SK-N-SH (cell line): ENCODE measurements around the gene ZPLD1. TPM values are rescaled to one million over a fixed set of nuclear protein-coding genes. Genes with fewer than 3 reads are reported as not detected.

Source experiments
- CTCF ChIA-PET: fragments of 300-600, 350-600 bp; formaldehyde crosslinking; extraction: SDS; loops from one replicate; lab custom pipeline; 2021; lab: Yijun Ruan, JAX
- POLR2A ChIA-PET: fragments of 350-600 bp; sonication (Branson Sonifier 250); formaldehyde crosslinking; extraction: SDS; loops from one replicate; lab custom pipeline; 2020; ENCODE audit warnings: antibody characterized with exemption, inconsistent platforms; lab: Yijun Ruan, JAX
- DNase-seq: peaks from one replicate; pipeline ENCODE4 v3.0.0; 2012
- H2AFZ ChIP-seq: fragments of 200-600 bp; sonication (generic); 2 replicates; pipeline ENCODE4 v1.8.1; 2016; ENCODE audit warnings: antibody characterized with exemption, mild to moderate bottlenecking, low read depth
- H3F3A ChIP-seq: fragments of 200-600 bp; sonication (generic); replicated peaks from 2 replicates; pipeline ENCODE3; 2016; ENCODE audit warnings: antibody characterized with exemption, mild to moderate bottlenecking; ENCODE audit not compliant: insufficient read depth
- H3K27ac ChIP-seq, 2 experiments: fragments of 200-500 bp in 1 of 2; fragments of 200-600 bp in 1 of 2; sonication (Bioruptor generic) in 1 of 2; sonication (generic), shearing (Covaris generic) in 1 of 2; 2 replicates each; pipeline versions ENCODE4 v1.5.1 to v1.6.1; 2014 to 2016; ENCODE audit warnings: low read depth in 2 of 2, inconsistent platforms in 1 of 2, low read length in 1 of 2, mild to moderate bottlenecking in 1 of 2, mixed read lengths in 1 of 2
- H3K27me3 ChIP-seq: fragments of 200-600 bp; sonication (generic), shearing (Covaris generic); 2 replicates; pipeline ENCODE4 v1.6.1; 2016; ENCODE audit warnings: mixed run types; ENCODE audit not compliant: insufficient read depth
- H3K36me3 ChIP-seq, 2 experiments: fragments of 200-500 bp in 1 of 2; fragments of 200-600 bp in 1 of 2; sonication (Bioruptor generic) in 1 of 2; sonication (generic) in 1 of 2; replicated peaks in 1 of 2; 2 replicates each; pipeline versions ENCODE3 to v1.5.1; 2014 to 2016; ENCODE audit warnings: low read length in 1 of 2, mild to moderate bottlenecking in 1 of 2; ENCODE audit not compliant: insufficient read depth in 2 of 2, control insufficient read depth in 1 of 2
- H3K4me1 ChIP-seq, 2 experiments: fragments of 200-500 bp in 1 of 2; fragments of 200-600 bp in 1 of 2; sonication (Bioruptor generic) in 1 of 2; sonication (generic), shearing (Covaris generic) in 1 of 2; 2 replicates each; pipeline versions ENCODE4 v1.5.1 to v1.6.1; 2014 to 2016; ENCODE audit warnings: low read depth in 1 of 2, low read length in 1 of 2, mixed run types in 1 of 2; ENCODE audit not compliant: insufficient read depth in 2 of 2, control insufficient read depth in 1 of 2
- H3K4me2 ChIP-seq: fragments of 200-600 bp; sonication (generic), shearing (Covaris generic); 2 replicates; pipeline ENCODE4 v1.6.1; 2017; ENCODE audit warnings: mixed run types
- H3K4me3 ChIP-seq, 2 experiments: fragments of 200-500 bp in 1 of 2; fragments of 200-600 bp in 1 of 2; sonication (Bioruptor generic) in 1 of 2; sonication (generic), shearing (Covaris generic) in 1 of 2; 2 replicates each; pipeline versions ENCODE4 v1.5.1 to v1.8.1; 2014 to 2016; ENCODE audit warnings: low read depth in 2 of 2, inconsistent platforms in 1 of 2, low read length in 1 of 2, mild to moderate bottlenecking in 1 of 2, mixed read lengths in 1 of 2, moderate library complexity in 1 of 2
- H3K79me2 ChIP-seq: fragments of 200-600 bp; sonication (generic); 2 replicates; pipeline ENCODE4 v1.8.1; 2017; ENCODE audit warnings: mild to moderate bottlenecking; ENCODE audit not compliant: insufficient read depth
- H3K9ac ChIP-seq: fragments of 200-600 bp; sonication (generic); 2 replicates; pipeline ENCODE4 v1.6.1; 2017; ENCODE audit warnings: mixed run types
- H3K9me2 ChIP-seq: fragments of 200-600 bp; sonication (generic); 2 replicates; pipeline ENCODE4 v1.6.1; 2017; ENCODE audit warnings: mixed run types
- H3K9me3 ChIP-seq: fragments of 200-600 bp; sonication (generic); 2 replicates; pipeline ENCODE4 v1.6.1; 2017; ENCODE audit warnings: mixed run types, mild to moderate bottlenecking, moderate library complexity
- H4K20me1 ChIP-seq: fragments of 200-600 bp; sonication (generic); 2 replicates; pipeline ENCODE4 v1.6.1; 2017; ENCODE audit warnings: mild to moderate bottlenecking, mixed run types; ENCODE audit not compliant: insufficient read depth
- CHD2 ChIP-seq: fragments of 150-350 bp; IDR thresholded peaks from 2 replicates; pipeline ENCODE4 v1.6.1; 2018; ENCODE audit warnings: low read length; ENCODE audit not compliant: partially characterized antibody
- EP300 ChIP-seq, 2 experiments: IDR thresholded peaks; 2 replicates each; pipeline versions ENCODE4 v1.4.0 to v1.6.1; 2012; ENCODE audit warnings: borderline replicate concordance in 1 of 2, low read depth in 1 of 2, low read length in 1 of 2
- FOSL2 ChIP-seq: IDR thresholded peaks from 2 replicates; pipeline ENCODE4 v1.4.0; 2012; ENCODE audit warnings: low read depth, mild to moderate bottlenecking, moderate library complexity, borderline replicate concordance
- FOXJ3 ChIP-seq: sonication (generic); formaldehyde crosslinking; IDR thresholded peaks from 2 replicates; pipeline ENCODE4 v1.5.1; 2020; ENCODE audit warnings: mild to moderate bottlenecking, missing genetic modification reagents
- GATA2 ChIP-seq: sonication (generic); formaldehyde crosslinking; IDR thresholded peaks from 2 replicates; pipeline ENCODE4 v1.5.0; 2020; ENCODE audit warnings: mild to moderate bottlenecking, missing genetic modification reagents
- JUND ChIP-seq: IDR thresholded peaks from 2 replicates; pipeline ENCODE4 v1.4.0; 2012
- MEF2A ChIP-seq: IDR thresholded peaks from 2 replicates; pipeline ENCODE4 v1.4.0; 2012; ENCODE audit warnings: low read depth, borderline replicate concordance
- NFIC ChIP-seq: IDR thresholded peaks from 2 replicates; pipeline ENCODE4 v1.4.0; 2012; ENCODE audit warnings: borderline replicate concordance
- NRF1 ChIP-seq: IDR thresholded peaks from 2 replicates; pipeline ENCODE4 v1.6.1; 2012; ENCODE audit warnings: low read depth, mild to moderate bottlenecking, low read length
- SMC3 ChIP-seq: IDR thresholded peaks from 2 replicates; pipeline ENCODE4 v1.6.1; 2012; ENCODE audit warnings: low read depth, low read length, improper control_type of control experiment
- TEAD4 ChIP-seq: IDR thresholded peaks from 2 replicates; pipeline ENCODE4 v1.4.0; 2012; ENCODE audit warnings: mild to moderate bottlenecking, borderline replicate concordance; ENCODE audit not compliant: insufficient read depth
- YY1 ChIP-seq: IDR thresholded peaks from 2 replicates; pipeline ENCODE4 v1.4.0; 2012; ENCODE audit warnings: low read depth, mild to moderate bottlenecking
- WGBS: methylation state at CpG from one replicate; pipeline ENCODE4 v1.1.6; 2017; ENCODE audit warnings: low lambda C conversion rate; 5-methylcytosine and 5-hydroxymethylcytosine counted together
- polyA plus RNA-seq, 3 experiments: library from polyadenylated mRNA; depleted of rRNA; stranded (reverse); fragments of >200 nt; gene quantifications; 2 replicates each; pipeline ENCODE4 v1.2.3, GENCODE V29; 2012
- TF ChIP-seq, protein P1 (sequence below): IDR thresholded peaks from 2 replicates; pipeline ENCODE4 v1.6.1; 2012; ENCODE audit warnings: mild to moderate bottlenecking, low read depth, low read length, moderate library complexity
- TF ChIP-seq, protein P2 (sequence below): IDR thresholded peaks from 2 replicates; pipeline ENCODE4 v1.4.0; 2012; ENCODE audit warnings: low read depth, borderline replicate concordance

The ZPLD1 gene
- polyA plus RNA-seq, 1 of the 3 experiments (the other 2 are of a cell fraction) = not detected

DNA sequence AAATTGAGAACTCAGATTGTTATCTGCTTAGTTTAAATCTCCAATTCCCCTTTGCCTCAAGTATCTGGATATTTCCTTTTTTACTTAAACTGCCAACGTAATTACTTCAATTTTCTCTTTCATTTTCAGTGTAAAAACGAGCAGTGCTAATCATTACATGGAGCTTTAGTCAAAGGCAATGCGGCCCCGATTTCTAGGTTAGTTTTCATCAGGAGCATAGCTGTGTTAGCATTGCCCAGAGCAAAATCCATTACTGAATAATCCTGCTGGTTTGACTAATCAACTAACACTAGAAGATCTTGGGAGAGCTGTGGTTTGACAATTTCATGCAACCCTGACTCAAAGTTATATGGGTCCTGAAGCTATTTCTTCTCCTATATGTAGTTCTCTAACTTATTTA is 46.2 kb downstream of the ZPLD1 start:
- no peaks in the 10 kb centered on the region for H3F3A ChIP-seq
- no peaks in the 10 kb centered on the region for H3K36me3 ChIP-seq
- no peaks in the 10 kb centered on the region for H4K20me1 ChIP-seq
- H3K9me3 ChIP-seq = no peaks in the 10 kb centered on the region
- DNase-seq = no peak
- no peak overlapping the region for H3K9ac ChIP-seq
- H3K27ac ChIP-seq = no peak overlapping the region
- no peaks in the 10 kb centered on the region for H3K9me2 ChIP-seq
- H3K4me2 ChIP-seq = no peak overlapping the region
- H3K4me1 ChIP-seq = no peaks in the 10 kb centered on the region; a peak in 1 of 4 replicates
- no peaks in the 10 kb centered on the region for H3K79me2 ChIP-seq
- no peak overlapping the region for H2AFZ ChIP-seq
- TF ChIP-seq MEF2A (no peak), NFIC (no peak), SMC3 (no peak), GATA2 (CRISPR knock-in tag) (no peak), EP300 (IDR thresholded peaks at IDR 0.05; ENCODE audit: borderline replicate concordance in 1 of 2, low read depth in 1 of 2, low read length in 1 of 2) (no peak), YY1 (no peak), FOXJ3 (CRISPR knock-in tag) (no peak), TEAD4 (no peak)
- TF ChIP-seq, protein P1, sequence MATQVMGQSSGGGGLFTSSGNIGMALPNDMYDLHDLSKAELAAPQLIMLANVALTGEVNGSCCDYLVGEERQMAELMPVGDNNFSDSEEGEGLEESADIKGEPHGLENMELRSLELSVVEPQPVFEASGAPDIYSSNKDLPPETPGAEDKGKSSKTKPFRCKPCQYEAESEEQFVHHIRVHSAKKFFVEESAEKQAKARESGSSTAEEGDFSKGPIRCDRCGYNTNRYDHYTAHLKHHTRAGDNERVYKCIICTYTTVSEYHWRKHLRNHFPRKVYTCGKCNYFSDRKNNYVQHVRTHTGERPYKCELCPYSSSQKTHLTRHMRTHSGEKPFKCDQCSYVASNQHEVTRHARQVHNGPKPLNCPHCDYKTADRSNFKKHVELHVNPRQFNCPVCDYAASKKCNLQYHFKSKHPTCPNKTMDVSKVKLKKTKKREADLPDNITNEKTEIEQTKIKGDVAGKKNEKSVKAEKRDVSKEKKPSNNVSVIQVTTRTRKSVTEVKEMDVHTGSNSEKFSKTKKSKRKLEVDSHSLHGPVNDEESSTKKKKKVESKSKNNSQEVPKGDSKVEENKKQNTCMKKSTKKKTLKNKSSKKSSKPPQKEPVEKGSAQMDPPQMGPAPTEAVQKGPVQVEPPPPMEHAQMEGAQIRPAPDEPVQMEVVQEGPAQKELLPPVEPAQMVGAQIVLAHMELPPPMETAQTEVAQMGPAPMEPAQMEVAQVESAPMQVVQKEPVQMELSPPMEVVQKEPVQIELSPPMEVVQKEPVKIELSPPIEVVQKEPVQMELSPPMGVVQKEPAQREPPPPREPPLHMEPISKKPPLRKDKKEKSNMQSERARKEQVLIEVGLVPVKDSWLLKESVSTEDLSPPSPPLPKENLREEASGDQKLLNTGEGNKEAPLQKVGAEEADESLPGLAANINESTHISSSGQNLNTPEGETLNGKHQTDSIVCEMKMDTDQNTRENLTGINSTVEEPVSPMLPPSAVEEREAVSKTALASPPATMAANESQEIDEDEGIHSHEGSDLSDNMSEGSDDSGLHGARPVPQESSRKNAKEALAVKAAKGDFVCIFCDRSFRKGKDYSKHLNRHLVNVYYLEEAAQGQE = no peak
- 47% methylated on average over 4 of the region's 4 CpGs for WGBS
- ChIA-PET POLR2A (no interaction called here), CTCF (interaction anchor here (1.4 kb wide), 2 partner anchors 55 to 252 kb away, joined by 3 to 6 read pairs; no protein-coding TSS in a partner anchor)
- H3K4me3 ChIP-seq = no peak overlapping the region
- H3K27me3 ChIP-seq = no peaks in the 10 kb centered on the region

DNA sequence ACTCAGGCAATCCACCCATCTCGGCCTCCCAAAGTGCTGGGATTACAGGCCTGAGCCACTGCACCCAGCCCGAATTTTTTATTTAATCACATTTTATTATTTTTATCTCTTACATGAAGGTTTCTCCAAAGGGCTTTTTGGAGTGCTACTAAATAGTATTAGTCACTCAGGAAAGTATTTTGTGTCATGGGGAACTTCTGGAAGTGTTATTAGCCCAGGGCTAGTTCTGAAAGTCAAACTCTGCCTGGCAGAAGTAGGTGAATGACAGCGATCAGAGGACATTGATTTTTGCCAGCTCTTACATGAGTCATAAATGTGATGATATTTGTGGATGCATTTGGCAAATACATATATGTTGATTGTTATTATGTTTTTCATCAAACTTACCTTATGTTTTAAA is 48.7 kb downstream of the ZPLD1 start:
- no peak overlapping the region for H3K9ac ChIP-seq
- no peak for DNase-seq
- H3F3A ChIP-seq = no peaks in the 10 kb centered on the region
- no peaks in the 10 kb centered on the region for H4K20me1 ChIP-seq
- H3K27me3 ChIP-seq = no peaks in the 10 kb centered on the region
- no peaks in the 10 kb centered on the region; a peak in 1 of 4 replicates for H3K4me1 ChIP-seq
- no peak overlapping the region for H3K4me3 ChIP-seq
- TF ChIP-seq EP300 (IDR thresholded peaks at IDR 0.05; ENCODE audit: borderline replicate concordance in 1 of 2, low read depth in 1 of 2, low read length in 1 of 2) (no peak), FOSL2 (no peak), NRF1 (no peak), CHD2 (no peak), JUND (no peak)
- TF ChIP-seq, protein P2, sequence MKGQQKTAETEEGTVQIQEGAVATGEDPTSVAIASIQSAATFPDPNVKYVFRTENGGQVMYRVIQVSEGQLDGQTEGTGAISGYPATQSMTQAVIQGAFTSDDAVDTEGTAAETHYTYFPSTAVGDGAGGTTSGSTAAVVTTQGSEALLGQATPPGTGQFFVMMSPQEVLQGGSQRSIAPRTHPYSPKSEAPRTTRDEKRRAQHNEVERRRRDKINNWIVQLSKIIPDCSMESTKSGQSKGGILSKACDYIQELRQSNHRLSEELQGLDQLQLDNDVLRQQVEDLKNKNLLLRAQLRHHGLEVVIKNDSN = no peak
- ChIA-PET CTCF (no interaction called here), POLR2A (no interaction called here)
- no peak overlapping the region for H3K4me2 ChIP-seq
- no peak overlapping the region for H2AFZ ChIP-seq
- H3K27ac ChIP-seq = no peak overlapping the region
- no peaks in the 10 kb centered on the region for H3K79me2 ChIP-seq
- no peaks in the 10 kb centered on the region for H3K9me3 ChIP-seq
- WGBS = 72% methylated on average over 3 of the region's 3 CpGs
- H3K36me3 ChIP-seq = no peaks in the 10 kb centered on the region
- no peaks in the 10 kb centered on the region for H3K9me2 ChIP-seq
